ENCODE results near the gene SMIM28. TPM values are rescaled to one million over a fixed set of nuclear protein-coding genes. Genes with fewer than 3 reads are reported as not detected.
A peak's percentile ranks its signal among the peaks of the same experiment; 100 is the strongest.

SMIM28 gene
- total and polyA plus RNA-seq, 9 of the 15 experiments (the other 6 are each of a cell fraction or from before 2014, with no cell fraction given) = not detected

DNA sequence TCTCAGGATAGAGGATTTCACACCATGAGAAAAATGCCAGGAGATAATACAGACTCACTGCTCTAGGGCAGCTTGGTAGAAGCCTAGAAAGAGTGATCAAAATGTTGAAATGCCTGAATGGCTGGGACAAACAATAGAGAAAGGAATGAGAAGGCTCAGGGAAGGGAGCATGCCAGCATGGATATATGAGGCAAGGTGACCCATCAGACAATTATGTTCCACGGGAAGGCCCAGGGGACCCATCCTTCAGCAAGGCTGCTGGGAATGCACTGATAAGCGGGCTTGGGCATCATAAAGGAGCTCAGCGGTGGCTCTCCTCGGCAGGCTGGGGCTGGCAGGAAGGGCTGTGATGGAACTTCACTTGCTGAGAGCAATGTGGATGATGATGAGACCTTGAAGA lies 38.5 kb downstream of the SMIM28 start:
- no peaks in the 10 kb centered on the region for H3K79me2 ChIP-seq (ENCODE audit: control insufficient read depth, insufficient read depth, low read length)
- peaks cover 24% of the 10 kb centered on the region; the same call in 2 of the 3 replicates for H3K36me3 ChIP-seq (ENCODE audit: control insufficient read depth, insufficient read depth, low read length)
- H2AFZ ChIP-seq (ENCODE audit: low read depth, low read length) = no peak overlapping the region
- in situ Hi-C loops (cut with MboI) (no loop called here), intact Hi-C loops (cut with micrococcal nuclease) (no loop called here)
- H3K4me2 ChIP-seq (ENCODE audit: insufficient read depth, low read length) = no peak overlapping the region
- peaks cover 0 to 16% of the 10 kb centered on the region in 2 experiments; a peak in 3 of 5 replicates for H3K27me3 ChIP-seq (ENCODE audit: control insufficient read depth in 2 of 2, insufficient read depth in 2 of 2, low read length in 2 of 2)
- no peak for ATAC-seq
- no peaks in the 10 kb centered on the region for H3K9me3 ChIP-seq (replicated peaks; ENCODE audit: control insufficient read depth, insufficient read depth, low read depth, low read length)
- no peak for DNase-seq (ENCODE audit: extremely low read depth in 1 of 4, low spot score in 3 of 4)
- FAIRE-seq = no peak
- H3K9me1 ChIP-seq (ENCODE audit: control insufficient read depth, insufficient read depth, low read length) = no peaks in the 10 kb centered on the region
- 15% methylated on average over 4 of the region's 4 CpGs for WGBS (ENCODE audit: insufficient coverage, low coverage, missing lambda C conversion rate)
- H4K20me1 ChIP-seq (replicated peaks; ENCODE audit: control insufficient read depth, insufficient read depth, low read length) = no peaks in the 10 kb centered on the region
- ChIA-PET CTCF (ENCODE audit: low intra/inter-chr PET ratio) (no interaction called here), POLR2A (interaction anchor here (0.8 kb wide), 1 partner anchor 9 kb away, joined by 5 read pairs; no protein-coding TSS in a partner anchor)
- no peak overlapping the region for H3K27ac ChIP-seq (ENCODE audit: extremely low read depth, low read depth, low read length)
- no peak overlapping the region for H3K4me3 ChIP-seq
- BruUV-seq (replicated peaks) = no TSS peak
- TF ChIP-seq POLR2G (IDR thresholded peaks at IDR 0.05; ENCODE audit: low read depth, low read length) (0 out of 2 replicates have a peak, but pooled peaks have one; percentile 30), DDX20 (tag; IDR thresholded peaks at IDR 0.05; ENCODE audit: low read depth) (no peak), JUND (IDR thresholded peaks at IDR 0.05; ENCODE audit: borderline replicate concordance, low read depth, low read length) (no peak), JUND (tag; IDR thresholded peaks at IDR 0.05; ENCODE audit: borderline replicate concordance, low read depth, low read length) (no peak), TFAM (CRISPR knock-in tag; conservative IDR thresholded peaks at IDR 0.05) (no peak)
- no peak overlapping the region for H3K9ac ChIP-seq (ENCODE audit: insufficient read depth in 1 of 2, low read depth in 2 of 2, low read length in 2 of 2)
- no peaks in the 10 kb centered on the region for H3K4me1 ChIP-seq (replicated peaks in 1 of 2; ENCODE audit: control insufficient read depth in 2 of 2, insufficient read depth in 2 of 2, low read length in 2 of 2)

GRCh38 chr6:138417493-138418117 lies 39.9 kb downstream of the SMIM28 start:
- no TSS peak for BruUV-seq (replicated peaks)
- Histone ChIP-seq H2AFZ (ENCODE audit: low read depth, low read length) (no peak overlapping the region), H3K36me3 (ENCODE audit: control insufficient read depth, insufficient read depth, low read length) (peaks cover 12% of the 10 kb centered on the region; the same call in 2 of the 3 replicates), H3K9me1 (ENCODE audit: control insufficient read depth, insufficient read depth, low read length) (no peaks in the 10 kb centered on the region), H3K27me3 (ENCODE audit: control insufficient read depth in 2 of 2, insufficient read depth in 2 of 2, low read length in 2 of 2) (peaks cover 0 to 16% of the 10 kb centered on the region in 2 experiments; a peak in 3 of 5 replicates), H3K4me3 (no peak overlapping the region), H4K20me1 (replicated peaks; ENCODE audit: control insufficient read depth, insufficient read depth, low read length) (no peaks in the 10 kb centered on the region), H3K9ac (ENCODE audit: insufficient read depth in 1 of 2, low read depth in 2 of 2, low read length in 2 of 2) (no peak overlapping the region), H3K27ac (ENCODE audit: extremely low read depth, low read depth, low read length) (no peak overlapping the region), H3K79me2 (ENCODE audit: control insufficient read depth, insufficient read depth, low read length) (no peaks in the 10 kb centered on the region), H3K4me1 (replicated peaks in 1 of 2; ENCODE audit: control insufficient read depth in 2 of 2, insufficient read depth in 2 of 2, low read length in 2 of 2) (no peaks in the 10 kb centered on the region), H3K4me2 (ENCODE audit: insufficient read depth, low read length) (no peak overlapping the region), H3K9me3 (replicated peaks; ENCODE audit: control insufficient read depth, insufficient read depth, low read depth, low read length) (no peaks in the 10 kb centered on the region)
- in situ Hi-C loops (cut with MboI) (no loop called here), intact Hi-C loops (cut with micrococcal nuclease) (no loop called here)
- no peak for DNase-seq (ENCODE audit: extremely low read depth in 1 of 4, low spot score in 3 of 4)
- FAIRE-seq = no peak
- no peak for ATAC-seq
- POLR2A ChIA-PET = no interaction called here
- WGBS (ENCODE audit: insufficient coverage, low coverage, missing lambda C conversion rate) = 14% methylated on average over 3 of the region's 3 CpGs
- CTCF ChIA-PET (ENCODE audit: low intra/inter-chr PET ratio) = no interaction called here
- TF ChIP-seq CBX8 (IDR thresholded peaks at IDR 0.05; ENCODE audit: borderline replicate concordance, extremely low read depth, low read depth, low read length, poor library complexity, severe bottlenecking) (no peak), KDM4B (IDR thresholded peaks at IDR 0.05; ENCODE audit: borderline replicate concordance in 2 of 2, low read depth in 1 of 2) (no peak), ZBED1 (IDR thresholded peaks at IDR 0.05) (no peak), XRCC3 (IDR thresholded peaks at IDR 0.05) (no peak), ZBTB34 (CRISPR knock-in tag; IDR thresholded peaks at IDR 0.05) (no peak), TAL1 (IDR thresholded peaks at IDR 0.05) (no peak), NFIX (CRISPR knock-in tag; IDR thresholded peaks at IDR 0.05; ENCODE audit: low read depth) (no peak), HEY1 (CRISPR knock-in tag; IDR thresholded peaks at IDR 0.05; ENCODE audit: borderline replicate concordance) (no peak)
